DOHH2 (cell line): ENCODE measurements around the gene SCAPER.

Experiments
- H3F3A ChIP-seq: fragments of 200-600 bp; sonication (generic), shearing (Covaris generic); 2 replicates; pipeline ENCODE4 v1.6.0; 2016; ENCODE audit warnings: antibody characterized with exemption, mild to moderate bottlenecking; ENCODE audit not compliant: control insufficient read depth, insufficient read depth
- H3K27ac ChIP-seq: fragments of 200-600 bp; sonication (generic); 2 replicates; pipeline ENCODE4 v1.5.1; 2014; ENCODE audit warnings: low read depth, mild to moderate bottlenecking, low read length, moderate library complexity
- H3K27me3 ChIP-seq: fragments of 200-600 bp; sonication (generic); 2 replicates; pipeline ENCODE4 v1.6.1; 2014; ENCODE audit warnings: mild to moderate bottlenecking, low read length, mixed read lengths; ENCODE audit not compliant: control insufficient read depth
- H3K36me3 ChIP-seq: fragments of 200-600 bp; sonication (generic); 2 replicates; pipeline ENCODE4 v1.6.1; 2014; ENCODE audit warnings: mild to moderate bottlenecking, low read length, moderate library complexity, mixed read lengths; ENCODE audit not compliant: control insufficient read depth
- H3K4me1 ChIP-seq: fragments of 200-600 bp; sonication (generic); 2 replicates; pipeline ENCODE4 v1.6.1; 2014; ENCODE audit warnings: mild to moderate bottlenecking, low read length, mixed read lengths; ENCODE audit not compliant: control insufficient read depth
- H3K4me2 ChIP-seq: fragments of 200-600 bp; sonication (generic); 2 replicates; pipeline ENCODE4 v1.6.0; 2014; ENCODE audit warnings: mild to moderate bottlenecking, low read length, moderate library complexity
- H3K4me3 ChIP-seq: fragments of 200-600 bp; sonication (generic); 2 replicates; pipeline ENCODE4 v1.5.1; 2014; ENCODE audit warnings: mild to moderate bottlenecking, low read length, mixed read lengths
- H3K79me2 ChIP-seq: fragments of 200-600 bp; sonication (generic); 2 replicates; pipeline ENCODE4 v1.6.1; 2014; ENCODE audit warnings: mild to moderate bottlenecking, low read length, mixed read lengths; ENCODE audit not compliant: control insufficient read depth
- H3K9me2 ChIP-seq: fragments of 200-600 bp; sonication (generic); replicated peaks from 2 replicates; pipeline ENCODE4 v1.6.1; 2014; ENCODE audit warnings: mild to moderate bottlenecking, low read length, mixed read lengths; ENCODE audit not compliant: control insufficient read depth
- H3K9me3 ChIP-seq: fragments of 200-600 bp; sonication (generic); 2 replicates; pipeline ENCODE4 v1.6.1; 2014; ENCODE audit warnings: antibody characterized with exemption, low read length, mixed read lengths; ENCODE audit not compliant: control insufficient read depth, insufficient read depth
- H4K20me1 ChIP-seq: fragments of 200-600 bp; sonication (generic); 2 replicates; pipeline ENCODE4 v1.6.0; 2014; ENCODE audit warnings: low read depth, mild to moderate bottlenecking, antibody characterized with exemption, low read length, moderate library complexity; ENCODE audit not compliant: control insufficient read depth, insufficient read depth
- CTCF ChIP-seq: fragments of 200-600 bp; sonication (generic); IDR thresholded peaks from one replicate; pipeline ENCODE4 v1.5.1; 2014; ENCODE audit warnings: antibody characterized with exemption, mild to moderate bottlenecking, low read depth, low read length; ENCODE audit not compliant: poor library complexity, severe bottlenecking
- EZH2phosphoT487 ChIP-seq: fragments of 200-600 bp; sonication (generic); IDR thresholded peaks from 2 replicates; pipeline ENCODE4 v1.6.1; 2017; ENCODE audit warnings: borderline replicate concordance, mild to moderate bottlenecking, antibody characterized with exemption, low read length, moderate library complexity, mixed read lengths

The SCAPER gene

GRCh38 chr15:76674883-76675282, 230.3 kb downstream of the SCAPER start:
- H3K27ac ChIP-seq: no peak overlapping the region
- H3K4me3 ChIP-seq: no peak overlapping the region
- H3K9me2 ChIP-seq: no peaks in the 10 kb centered on the region
- no peaks in the 10 kb centered on the region for H3F3A ChIP-seq
- H3K4me2 ChIP-seq: no peak overlapping the region
- H3K79me2 ChIP-seq: no peaks in the 10 kb centered on the region
- H3K36me3 ChIP-seq: no peaks in the 10 kb centered on the region
- H4K20me1 ChIP-seq: no peaks in the 10 kb centered on the region
- TF ChIP-seq CTCF: no peak
- TF ChIP-seq EZH2phosphoT487: no peak
- no peaks in the 10 kb centered on the region for H3K4me1 ChIP-seq
- H3K27me3 ChIP-seq: no peaks in the 10 kb centered on the region
- no peaks in the 10 kb centered on the region for H3K9me3 ChIP-seq

GRCh38 chr15:76669521-76670207, 235.5 kb downstream of the SCAPER start:
- no peaks in the 10 kb centered on the region for H3K9me2 ChIP-seq
- no peak overlapping the region for H3K4me2 ChIP-seq
- no peaks in the 10 kb centered on the region for H3K27me3 ChIP-seq
- H3K27ac ChIP-seq: no peak overlapping the region
- no peaks in the 10 kb centered on the region for H4K20me1 ChIP-seq
- no peaks in the 10 kb centered on the region for H3K4me1 ChIP-seq
- no peaks in the 10 kb centered on the region for H3K9me3 ChIP-seq
- H3F3A ChIP-seq: no peaks in the 10 kb centered on the region
- no peak for TF ChIP-seq CTCF
- no peak for TF ChIP-seq EZH2phosphoT487
- no peak overlapping the region for H3K4me3 ChIP-seq
- H3K79me2 ChIP-seq: no peaks in the 10 kb centered on the region
- H3K36me3 ChIP-seq: no peaks in the 10 kb centered on the region

- Histone ChIP-seq H3K79me2 (no peaks in the 10 kb centered on the region), H3K27me3 (no peaks in the 10 kb centered on the region), H3K4me1 (peaks cover 2% of the 10 kb centered on the region), H3K4me3 (no peak overlapping the region), H3K27ac (no peak overlapping the region), H3F3A (no peaks in the 10 kb centered on the region), H3K9me3 (no peaks in the 10 kb centered on the region), H3K4me2 (no peak overlapping the region), H3K36me3 (no peaks in the 10 kb centered on the region), H4K20me1 (no peaks in the 10 kb centered on the region), H3K9me2 (no peaks in the 10 kb centered on the region)
- no peak for TF ChIP-seq CTCF
- no peak for TF ChIP-seq EZH2phosphoT487
Measured at GRCh38 chr15:76668900-76669299, 236.2 kb downstream of the SCAPER start.
